RWPE1 (cell line): ENCODE results near the gene CFAP20.
"Not testable (repeated sequence)": the region's sequence is repeated elsewhere in the genome, so short reads cannot be mapped to it uniquely, and the experiment has no call there.

ENCODE experiments used
- CTCF ChIA-PET: fragments of 350-600 bp; sonication (Branson Sonifier 250); formaldehyde crosslinking; extraction: SDS; loops from one replicate; lab custom pipeline; 2021; lab: Yijun Ruan, JAX
- POLR2A ChIA-PET: fragments of 400-600 bp; formaldehyde crosslinking; extraction: SDS; loops from one replicate; lab custom pipeline; 2020; ENCODE audit warnings: antibody characterized with exemption; ENCODE audit not compliant: low non-redundant PET; lab: Yijun Ruan, JAX
- DNase-seq: peaks from one replicate; pipeline ENCODE4 v3.0.0; 2012; ENCODE audit warnings: low spot score
- H3K27ac ChIP-seq: fragments of 450-650 bp; 2 replicates; pipeline ENCODE4 v1.5.1; 2017
- CTCF ChIP-seq: fragments of 450-650 bp; conservative IDR thresholded peaks from 2 replicates; pipeline ENCODE4 v1.5.1; 2017; ENCODE audit warnings: low read depth, mild to moderate bottlenecking

CFAP20 gene

GRCh38 chr16:58096249-58096648 lies 32.9 kb downstream of the CFAP20 start:
- ChIA-PET CTCF (interaction anchor here (1.2 to 2.0 kb wide), 2 partner anchors 11 to 13 kb away, joined by 3 to 5 read pairs; no protein-coding TSS in a partner anchor), POLR2A (no interaction called here)
- no peak for TF ChIP-seq CTCF
- no peak overlapping the region for H3K27ac ChIP-seq
- no peak for DNase-seq

GRCh38 chr16:58095575-58095960 lies 33.6 kb downstream of the CFAP20 start:
- H3K27ac ChIP-seq, DNase-seq, POLR2A ChIA-PET: not testable (repeated sequence)
- CTCF ChIA-PET: interaction anchor here (2.0 kb wide), 1 partner anchor 12 kb away, joined by 5 read pairs; no protein-coding TSS in a partner anchor

- ChIA-PET CTCF (no interaction called here), POLR2A (no interaction called here)
- H3K27ac ChIP-seq: no peak overlapping the region
- no peak for TF ChIP-seq CTCF
- no peak for DNase-seq
These were observed 34.2 kb downstream of the CFAP20 start for GRCh38 chr16:58094791-58095574.

GRCh38 chr16:58094026-58094425 lies 35.2 kb downstream of the CFAP20 start:
- ChIA-PET POLR2A (no interaction called here), CTCF (interaction anchor here (0.6 kb wide), 1 partner anchor 240 kb away, joined by 4 read pairs; no protein-coding TSS in a partner anchor)
- H3K27ac ChIP-seq: no peak overlapping the region
- DNase-seq: no peak
- TF ChIP-seq CTCF: no peak

GRCh38 chr16:58090396-58090795 lies 38.8 kb downstream of the CFAP20 start:
- H3K27ac ChIP-seq, POLR2A ChIA-PET, CTCF ChIA-PET, DNase-seq: not testable (repeated sequence)

GRCh38 chr16:58088091-58088490 lies 41.1 kb downstream of the CFAP20 start:
- POLR2A ChIA-PET: no interaction called here
- CTCF ChIA-PET: interaction anchor here (0.6 kb wide), 1 partner anchor 127 kb away, joined by 5 read pairs; no protein-coding TSS in a partner anchor
- DNase-seq: no peak
- TF ChIP-seq CTCF: no peak
- H3K27ac ChIP-seq: no peak overlapping the region

GRCh38 chr16:58087209-58087913 lies 41.8 kb downstream of the CFAP20 start:
- no peak for DNase-seq
- H3K27ac ChIP-seq: no peak overlapping the region
- ChIA-PET CTCF (interaction anchor here (0.6 kb wide), 1 partner anchor 127 kb away, joined by 5 read pairs; no protein-coding TSS in a partner anchor), POLR2A (interaction anchor here (0.6 kb wide), 1 partner anchor 86 kb away, joined by 3 read pairs; no protein-coding TSS in a partner anchor)
- TF ChIP-seq CTCF: no peak
